K562 (cell line): ENCODE data around the gene PPP1R13L. TPM values are rescaled to one million over a fixed set of nuclear protein-coding genes. Genes with fewer than 3 reads are reported as not detected.

Experiments used
- CHD7 ChIP-seq: fragments of 200-600 bp; sonication (generic); IDR thresholded peaks from one replicate; pipeline ENCODE4 v1.6.1; 2012; ENCODE audit warnings: mild to moderate bottlenecking, low read depth, low read length, inconsistent platforms
- EP300 ChIP-seq: IDR thresholded peaks from 2 replicates; pipeline ENCODE4 v1.6.1; 2012; ENCODE audit warnings: low read length, improper control_type of control experiment
- GATAD2B ChIP-seq: fragments of 450-650 bp; IDR thresholded peaks from 2 replicates; pipeline ENCODE4 v1.6.1; 2017; ENCODE audit warnings: mild to moderate bottlenecking, borderline replicate concordance
- NR4A1 ChIP-seq, 2 experiments: fragments of 250-450 bp in 1 of 2; fragments of 450-650 bp in 1 of 2; sonication (Bioruptor Pico) in 1 of 2; IDR thresholded peaks; 2 replicates each; pipeline versions ENCODE4 v1.4.0 to v1.6.1; 2016 to 2020; ENCODE audit warnings: mild to moderate bottlenecking in 2 of 2, missing compliant biosample characterization in 1 of 2, missing genetic modification characterization in 1 of 2, moderate library complexity in 1 of 2
- POLR2AphosphoS2 ChIP-seq: IDR thresholded peaks from 2 replicates; pipeline ENCODE4 v1.6.1; 2012; ENCODE audit warnings: low read length, improper control_type of control experiment
- RAD51 ChIP-seq: fragments of 450-650 bp; IDR thresholded peaks from 2 replicates; pipeline ENCODE4 v1.7.1; 2016; ENCODE audit warnings: low read depth, mild to moderate bottlenecking, borderline replicate concordance
- SRSF1 ChIP-seq: fragments of 200-400 bp; formaldehyde crosslinking; IDR thresholded peaks from 2 replicates; pipeline ENCODE4 v1.6.1; 2017; ENCODE audit warnings: mild to moderate bottlenecking, low read depth, low read length, moderate library complexity
- YBX1 ChIP-seq: fragments of 450-650 bp; IDR thresholded peaks from 2 replicates; pipeline ENCODE4 v1.7.1; 2016; ENCODE audit warnings: mild to moderate bottlenecking
- ZKSCAN8 ChIP-seq: fragments of 200-800 bp; sonication (Bioruptor generic); IDR thresholded peaks from 2 replicates; pipeline ENCODE4 v1.6.1; 2016; ENCODE audit warnings: missing genetic modification characterization, missing compliant biosample characterization
- ZNF668 ChIP-seq: fragments of 250-450 bp; sonication (Bioruptor Pico); IDR thresholded peaks from 2 replicates; pipeline ENCODE4 v1.8.0; 2022; ENCODE audit warnings: mild to moderate bottlenecking, inconsistent platforms
- ZNF785 ChIP-seq: fragments of 250-450 bp; sonication (Bioruptor Pico); IDR thresholded peaks from 2 replicates; pipeline ENCODE4 v1.4.0; 2020; ENCODE audit warnings: mild to moderate bottlenecking
- polyA plus RNA-seq, 8 experiments: library from polyadenylated mRNA; depleted of rRNA in 4 of 8; stranded (reverse) in 5 of 8; unstranded in 3 of 8; fragments of >200 nt; fragmentation: Nextera tagmentation in 2 of 8; fragmentation: Illumina TruSeq in 1 of 8; extraction: Ambion mirVana in 2 of 8; extraction: Trizol in 1 of 8; gene quantifications; 2 replicates each; pipeline versions ENCODE4 v1.2.1 to v1.2.3, GENCODE V29; 2011 to 2014; ENCODE audit warnings: inconsistent platforms in 1 of 8, missing spikeins in 1 of 8
- total RNA-seq, 7 experiments: library from RNA; depleted of rRNA in 6 of 7; stranded (reverse); fragments of >200 nt in 6 of 7; fragmentation: Illumina TruSeq in 2 of 7; extraction: Trizol in 2 of 7; gene quantifications; 2 replicates each; pipeline versions ENCODE4 v1.2.1 to v1.2.3, GENCODE V29; 2011 to 2021; ENCODE audit warnings: low replicate concordance in 1 of 7
- TF ChIP-seq, protein P1 (sequence below): conservative IDR thresholded peaks from 2 replicates; pipeline ENCODE4 v1.6.1; 2011; ENCODE audit warnings: low read depth, mild to moderate bottlenecking, low read length; ENCODE audit not compliant: control insufficient read depth
- TF ChIP-seq, protein P2 (sequence below): fragments of 250-450 bp; sonication (Bioruptor Pico); IDR thresholded peaks from 2 replicates; pipeline ENCODE4 v1.9.0; 2021; ENCODE audit warnings: mild to moderate bottlenecking, inconsistent platforms

Gene PPP1R13L
- total and polyA plus RNA-seq, 9 of the 15 experiments (the other 6 are each of a cell fraction or from before 2014, with no cell fraction given), result 0.32 to 6.7 (median 2.0) TPM

DNA sequence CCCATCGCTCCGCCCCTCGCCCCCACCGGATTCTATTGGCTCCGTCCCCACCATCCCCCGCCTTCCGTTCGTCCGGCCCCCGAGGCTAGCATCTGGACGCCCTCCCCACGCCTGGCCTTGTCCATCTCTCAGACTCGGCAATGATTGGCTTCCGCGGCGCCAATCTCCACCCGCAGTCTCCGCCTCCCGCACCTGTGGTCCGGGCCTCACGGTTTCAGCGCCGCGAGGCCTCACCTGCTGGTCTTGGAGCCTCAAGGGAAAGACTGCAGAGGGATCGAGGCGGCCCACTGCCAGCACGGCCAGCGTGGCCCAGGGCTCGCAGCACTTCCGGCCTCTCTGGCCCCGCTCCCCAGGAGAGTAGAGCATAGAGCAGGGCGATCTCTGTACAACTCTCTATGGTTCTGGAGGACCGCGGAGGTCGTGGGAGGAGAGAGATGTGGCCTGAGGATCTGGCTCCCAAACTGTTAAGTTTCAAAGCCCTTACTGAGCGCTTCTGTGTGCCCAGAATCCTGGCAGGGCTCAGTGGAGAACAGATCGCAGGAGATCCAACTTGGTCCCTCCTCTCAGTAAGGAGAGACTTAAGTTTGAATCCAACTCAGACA is 18.8 kb upstream of the PPP1R13L start, which contains the start of gene ERCC1 (continued):
- TF ChIP-seq GATAD2B (no peak), YBX1 (no peak), CHD7 (no peak), POLR2AphosphoS2 (no peak), EP300 (peak; percentile 47), ZNF785 (CRISPR knock-in tag) (no peak), NR4A1 (CRISPR knock-in tag; IDR thresholded peaks at IDR 0.05) (no peak), NR4A1 (tag; IDR thresholded peaks at IDR 0.05) (no peak; the same call in 1 of the 2 replicates), ZNF668 (CRISPR knock-in tag) (no peak), RAD51 (no peak), SRSF1 (no peak), ZKSCAN8 (no peak)
- TF ChIP-seq, protein P1, sequence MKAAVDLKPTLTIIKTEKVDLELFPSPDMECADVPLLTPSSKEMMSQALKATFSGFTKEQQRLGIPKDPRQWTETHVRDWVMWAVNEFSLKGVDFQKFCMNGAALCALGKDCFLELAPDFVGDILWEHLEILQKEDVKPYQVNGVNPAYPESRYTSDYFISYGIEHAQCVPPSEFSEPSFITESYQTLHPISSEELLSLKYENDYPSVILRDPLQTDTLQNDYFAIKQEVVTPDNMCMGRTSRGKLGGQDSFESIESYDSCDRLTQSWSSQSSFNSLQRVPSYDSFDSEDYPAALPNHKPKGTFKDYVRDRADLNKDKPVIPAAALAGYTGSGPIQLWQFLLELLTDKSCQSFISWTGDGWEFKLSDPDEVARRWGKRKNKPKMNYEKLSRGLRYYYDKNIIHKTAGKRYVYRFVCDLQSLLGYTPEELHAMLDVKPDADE, result no peak; the same call in 1 of the 2 replicates
- TF ChIP-seq, protein P2, sequence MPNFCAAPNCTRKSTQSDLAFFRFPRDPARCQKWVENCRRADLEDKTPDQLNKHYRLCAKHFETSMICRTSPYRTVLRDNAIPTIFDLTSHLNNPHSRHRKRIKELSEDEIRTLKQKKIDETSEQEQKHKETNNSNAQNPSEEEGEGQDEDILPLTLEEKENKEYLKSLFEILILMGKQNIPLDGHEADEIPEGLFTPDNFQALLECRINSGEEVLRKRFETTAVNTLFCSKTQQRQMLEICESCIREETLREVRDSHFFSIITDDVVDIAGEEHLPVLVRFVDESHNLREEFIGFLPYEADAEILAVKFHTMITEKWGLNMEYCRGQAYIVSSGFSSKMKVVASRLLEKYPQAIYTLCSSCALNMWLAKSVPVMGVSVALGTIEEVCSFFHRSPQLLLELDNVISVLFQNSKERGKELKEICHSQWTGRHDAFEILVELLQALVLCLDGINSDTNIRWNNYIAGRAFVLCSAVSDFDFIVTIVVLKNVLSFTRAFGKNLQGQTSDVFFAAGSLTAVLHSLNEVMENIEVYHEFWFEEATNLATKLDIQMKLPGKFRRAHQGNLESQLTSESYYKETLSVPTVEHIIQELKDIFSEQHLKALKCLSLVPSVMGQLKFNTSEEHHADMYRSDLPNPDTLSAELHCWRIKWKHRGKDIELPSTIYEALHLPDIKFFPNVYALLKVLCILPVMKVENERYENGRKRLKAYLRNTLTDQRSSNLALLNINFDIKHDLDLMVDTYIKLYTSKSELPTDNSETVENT, result peak; percentile 98
